Thoracic aorta (tissue), 2 donors: Measurements from ENCODE around the gene SCEL. TPM values are rescaled to one million over a fixed set of nuclear protein-coding genes. Genes with fewer than 3 reads are reported as not detected.

ENCODE experiments used
- ATAC-seq: fragments of 150-250 bp; one replicate; pipeline ENCODE4 v1.8.0; 2017; ENCODE audit warnings: low read depth; ENCODE audit not compliant: insufficient number of reproducible peaks, low FRiP score
- DNase-seq: peaks from one replicate; pipeline ENCODE4 v3.0.0-alpha.2; 2020; ENCODE audit warnings: low spot score
- H3K27ac ChIP-seq, 2 donors: fragments of 200-600 bp; sonication (generic); 1 replicate in 1 of 2; 2 replicates in 1 of 2; pipeline ENCODE4 v1.5.1; 2016; ENCODE audit warnings: mild to moderate bottlenecking in 2 of 2, moderate library complexity in 2 of 2
- H3K27me3 ChIP-seq: fragments of 200-600 bp; sonication (generic); replicated peaks from 2 replicates; pipeline ENCODE4 v1.6.0; 2016; ENCODE audit warnings: mild to moderate bottlenecking; ENCODE audit not compliant: insufficient read depth
- H3K36me3 ChIP-seq: fragments of 200-600 bp; sonication (generic); one replicate; pipeline ENCODE4 v1.5.1; 2016
- H3K4me1 ChIP-seq, 2 donors: fragments of 200-600 bp; sonication (generic); 1 replicate in 1 of 2; 2 replicates in 1 of 2; pipeline versions ENCODE4 v1.5.1 to v1.6.0; 2016; ENCODE audit warnings: low read depth in 2 of 2, mild to moderate bottlenecking in 1 of 2; ENCODE audit not compliant: control insufficient read depth in 1 of 2
- H3K4me3 ChIP-seq: fragments of 200-600 bp; sonication (generic); 2 replicates; pipeline ENCODE4 v1.5.1; 2016; ENCODE audit warnings: mild to moderate bottlenecking
- H3K9me3 ChIP-seq: fragments of 200-600 bp; sonication (generic); 2 replicates; pipeline ENCODE4 v1.5.1; 2016
- CTCF ChIP-seq: fragments of 200-600 bp; sonication (generic); IDR thresholded peaks from one replicate; pipeline ENCODE4 v1.5.1; 2019; ENCODE audit warnings: antibody characterized with exemption
- total RNA-seq, 2 donors: library from RNA; depleted of rRNA; stranded (reverse); fragments of >200 nt; gene quantifications; one replicate each; pipeline versions ENCODE4 v1.1.0 to v1.2.3, GENCODE V29; 2016

Gene SCEL
- total RNA-seq, 2 donors from 2014 or later, result 0.54 TPM; not detected in 1

DNA sequence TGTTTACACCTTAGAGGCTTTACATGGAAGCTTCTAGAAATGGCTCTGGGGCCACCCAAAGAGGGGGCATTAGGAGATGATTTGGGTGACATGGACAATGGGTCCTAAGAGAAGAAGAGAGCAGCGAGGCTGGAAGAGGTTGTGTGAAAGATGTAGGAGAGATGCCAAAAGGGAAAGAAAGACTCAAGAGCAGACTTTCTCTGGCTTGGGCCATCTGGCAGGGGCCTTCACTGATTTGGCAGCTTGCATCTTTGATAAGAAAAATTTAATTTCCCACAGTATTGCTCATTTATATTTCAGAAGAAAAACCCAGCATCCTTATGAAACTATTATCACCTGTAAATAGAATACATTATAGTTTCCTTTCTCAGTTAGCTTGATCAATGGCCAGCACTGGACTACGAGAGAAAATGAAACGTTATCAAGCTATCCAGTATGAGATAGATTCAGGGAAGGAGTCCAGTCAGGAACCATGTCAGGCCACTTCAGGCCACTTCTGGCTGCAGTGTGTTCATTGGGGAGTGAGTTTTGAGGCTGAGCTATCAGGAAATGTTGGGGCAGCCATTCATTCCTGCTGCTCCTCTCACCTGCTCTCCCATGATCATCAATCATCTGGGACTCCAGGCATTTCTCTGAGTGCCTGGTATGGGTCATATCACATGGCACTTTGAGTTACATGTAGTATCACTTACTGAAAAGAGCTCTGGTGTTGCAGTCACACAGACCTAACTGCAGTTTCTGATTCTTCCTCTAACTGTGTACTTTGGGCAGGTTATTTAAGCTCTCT lies 10.3 kb downstream of the SCEL start:
- H3K36me3 ChIP-seq, result no peaks in the 10 kb centered on the region
- DNase-seq, result no peak
- no peak overlapping the region for H3K27ac ChIP-seq
- no peak for TF ChIP-seq CTCF
- H3K4me3 ChIP-seq, result no peak overlapping the region
- H3K9me3 ChIP-seq, result no peaks in the 10 kb centered on the region
- peaks cover 3 to 5% of the 10 kb centered on the region in 2 donors for H3K4me1 ChIP-seq
- no peaks in the 10 kb centered on the region for H3K27me3 ChIP-seq
- no peak for ATAC-seq

GRCh38 chr13:77548095-77548494 lies 12.6 kb downstream of the SCEL start:
- H3K4me1 ChIP-seq, result peaks cover 3 to 5% of the 10 kb centered on the region in 2 donors
- H3K9me3 ChIP-seq, result no peaks in the 10 kb centered on the region
- DNase-seq, result no peak
- no peak for ATAC-seq
- no peaks in the 10 kb centered on the region for H3K36me3 ChIP-seq
- no peaks in the 10 kb centered on the region for H3K27me3 ChIP-seq
- no peak overlapping the region for H3K27ac ChIP-seq
- H3K4me3 ChIP-seq, result no peak overlapping the region
- TF ChIP-seq CTCF, result no peak

GRCh38 chr13:77548594-77548993 lies 13.1 kb downstream of the SCEL start:
- no peaks in the 10 kb centered on the region for H3K9me3 ChIP-seq
- ATAC-seq (no peak), DNase-seq (no peak)
- no peaks in the 10 kb centered on the region for H3K27me3 ChIP-seq
- TF ChIP-seq CTCF, result no peak
- H3K27ac ChIP-seq, result no peak overlapping the region
- H3K4me1 ChIP-seq, result peaks cover 3 to 5% of the 10 kb centered on the region in 2 donors
- no peaks in the 10 kb centered on the region for H3K36me3 ChIP-seq
- no peak overlapping the region for H3K4me3 ChIP-seq

DNA sequence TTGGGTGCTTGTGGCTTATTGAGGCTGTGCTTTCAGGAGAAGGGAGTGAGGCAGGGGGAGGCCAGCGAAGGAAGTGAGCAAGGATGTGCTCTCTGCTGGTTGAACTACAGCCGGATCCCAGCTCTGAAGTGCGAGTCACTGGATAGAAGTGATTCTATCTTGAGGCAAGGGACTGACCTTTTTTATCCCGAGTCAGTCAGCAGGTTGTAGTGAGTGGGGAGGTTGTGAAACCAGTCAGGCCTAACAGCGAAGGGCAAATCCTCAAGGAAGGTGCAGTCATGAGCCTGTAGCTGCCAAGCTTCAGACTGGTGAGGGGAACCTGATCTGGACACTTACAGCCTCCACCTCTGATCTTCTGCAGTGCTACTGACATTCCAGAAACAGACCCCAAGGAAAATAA lies 18.6 kb downstream of the SCEL start:
- ATAC-seq, result no peak

GRCh38 chr13:77555246-77555645 lies 19.7 kb downstream of the SCEL start:
- H3K27ac ChIP-seq, result no peak overlapping the region
- no peak for DNase-seq
- H3K4me3 ChIP-seq, result no peak overlapping the region
- no peaks in the 10 kb centered on the region for H3K27me3 ChIP-seq
- no peak for TF ChIP-seq CTCF
- H3K4me1 ChIP-seq, result no peaks in the 10 kb centered on the region
- no peak for ATAC-seq
- H3K36me3 ChIP-seq, result no peaks in the 10 kb centered on the region
- H3K9me3 ChIP-seq, result no peaks in the 10 kb centered on the region

More for the DNA sequence above, 18.6 kb downstream of the SCEL start:
- no peak for DNase-seq
- H3K27me3 ChIP-seq, result no peaks in the 10 kb centered on the region
- no peak overlapping the region for H3K4me3 ChIP-seq
- H3K4me1 ChIP-seq, result no peaks in the 10 kb centered on the region
- H3K9me3 ChIP-seq, result no peaks in the 10 kb centered on the region
- H3K27ac ChIP-seq, result no peak overlapping the region
- H3K36me3 ChIP-seq, result no peaks in the 10 kb centered on the region
- no peak for TF ChIP-seq CTCF
